SU-DHL-6 (cell line): ENCODE results near the gene KIR3DL2.
"Not testable (repeated sequence)": the region's sequence is repeated elsewhere in the genome, so short reads cannot be mapped to it uniquely, and the experiment has no call there.

Source experiments
- H2AFZ ChIP-seq: fragments of 200-600 bp; sonication (generic); 2 replicates; pipeline ENCODE4 v1.6.1; 2014; ENCODE audit warnings: low read depth, mild to moderate bottlenecking, moderate library complexity, mixed read lengths, antibody characterized with exemption, low read length; ENCODE audit not compliant: severe bottlenecking
- H3F3A ChIP-seq: fragments of 200-600 bp; shearing (Covaris generic); 2 replicates; pipeline ENCODE4 v1.6.0; 2016; ENCODE audit warnings: antibody characterized with exemption, mild to moderate bottlenecking; ENCODE audit not compliant: insufficient read depth
- H3K27ac ChIP-seq: fragments of 200-600 bp; sonication (generic); 2 replicates; pipeline ENCODE4 v1.5.1; 2016; ENCODE audit warnings: low read depth, mild to moderate bottlenecking, low read length, moderate library complexity, mixed read lengths
- H3K27me3 ChIP-seq: fragments of 200-600 bp; sonication (generic), shearing (Covaris generic); 2 replicates; pipeline ENCODE4 v1.6.0; 2014; ENCODE audit warnings: mild to moderate bottlenecking, low read length
- H3K36me3 ChIP-seq: fragments of 200-600 bp; sonication (generic); 2 replicates; pipeline ENCODE4 v1.6.1; 2014; ENCODE audit warnings: mild to moderate bottlenecking, low read length, mixed read lengths
- H3K4me2 ChIP-seq: fragments of 300-600, 200-600 bp; shearing (Covaris generic), sonication (generic); 2 replicates; pipeline ENCODE4 v1.6.0; 2014; ENCODE audit warnings: low read length, low read depth, mild to moderate bottlenecking; ENCODE audit not compliant: poor library complexity, severe bottlenecking
- H3K4me3 ChIP-seq: fragments of 200-600 bp; sonication (generic); 2 replicates; pipeline ENCODE4 v1.5.1; 2014; ENCODE audit warnings: antibody characterized with exemption, low read length, mild to moderate bottlenecking, mixed read lengths; ENCODE audit not compliant: insufficient read depth, poor library complexity, severe bottlenecking
- H3K79me2 ChIP-seq: fragments of 200-600 bp; sonication (generic); 2 replicates; pipeline ENCODE4 v1.6.1; 2014; ENCODE audit warnings: mild to moderate bottlenecking, low read length, moderate library complexity; ENCODE audit not compliant: insufficient read depth
- H3K9ac ChIP-seq: fragments of 200-600 bp; sonication (generic); 2 replicates; pipeline ENCODE4 v1.7.0; 2014; ENCODE audit warnings: mild to moderate bottlenecking, low read length
- H3K9me2 ChIP-seq: fragments of 200-600 bp; sonication (generic); replicated peaks from 2 replicates; pipeline ENCODE4 v1.6.1; 2014; ENCODE audit warnings: low read length; ENCODE audit not compliant: insufficient read depth
- H3K9me3 ChIP-seq: fragments of 200-600 bp; sonication (generic); 2 replicates; pipeline ENCODE4 v1.6.1; 2014; ENCODE audit warnings: low read length, mixed read lengths; ENCODE audit not compliant: insufficient read depth
- H4K20me1 ChIP-seq: fragments of 200-600 bp; sonication (generic); 2 replicates; pipeline ENCODE4 v1.6.1; 2014; ENCODE audit warnings: low read depth, mild to moderate bottlenecking, antibody characterized with exemption, low read length, moderate library complexity, mixed read lengths
- EZH2phosphoT487 ChIP-seq: fragments of 200-600 bp; sonication (generic), shearing (Covaris generic); conservative IDR thresholded peaks from 2 replicates; pipeline ENCODE4 v1.6.1; 2018; ENCODE audit warnings: mild to moderate bottlenecking, antibody characterized with exemption, low read length, moderate library complexity, mixed read lengths
- TF ChIP-seq, protein P1 (sequence below): fragments of 200-600 bp; sonication (generic); IDR thresholded peaks from one replicate; pipeline ENCODE4 v1.5.1; 2017; ENCODE audit warnings: antibody characterized with exemption, mild to moderate bottlenecking, low read length, moderate library complexity; ENCODE audit not compliant: insufficient read depth, poor library complexity, severe bottlenecking

The KIR3DL2 gene

DNA sequence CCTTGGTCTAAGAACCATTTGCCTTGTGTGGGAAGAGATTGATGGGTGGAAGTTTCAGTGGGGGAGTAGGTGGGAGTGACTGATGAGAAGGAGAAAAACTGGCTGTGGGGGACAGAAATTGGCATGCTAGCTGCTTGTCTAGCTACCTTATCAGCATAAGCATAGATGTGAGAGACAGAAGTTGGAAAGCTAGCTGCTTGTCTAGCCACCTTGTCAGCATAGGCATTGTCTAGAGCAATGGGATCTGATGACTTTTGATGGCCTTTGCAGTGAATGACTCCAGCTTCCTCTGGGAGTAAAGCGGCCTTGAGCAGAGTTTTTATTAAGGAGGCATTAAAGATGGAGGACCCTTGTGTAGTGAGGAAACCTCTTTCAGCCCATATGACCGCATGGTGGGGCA is 45.8 kb downstream of the KIR3DL2 start:
- Histone ChIP-seq H3K4me2 (no peak overlapping the region), H3K27me3 (no peaks in the 10 kb centered on the region), H3K9ac (no peak overlapping the region), H3F3A (no peaks in the 10 kb centered on the region), H3K9me3 (no peaks in the 10 kb centered on the region), H3K79me2 (no peaks in the 10 kb centered on the region), H3K27ac (no peak overlapping the region), H3K4me3 (no peak overlapping the region), H3K9me2 (no peaks in the 10 kb centered on the region), H4K20me1 (no peaks in the 10 kb centered on the region), H2AFZ (no peak overlapping the region), H3K36me3 (no peaks in the 10 kb centered on the region)
- TF ChIP-seq EZH2phosphoT487: no peak
- TF ChIP-seq, protein P1, sequence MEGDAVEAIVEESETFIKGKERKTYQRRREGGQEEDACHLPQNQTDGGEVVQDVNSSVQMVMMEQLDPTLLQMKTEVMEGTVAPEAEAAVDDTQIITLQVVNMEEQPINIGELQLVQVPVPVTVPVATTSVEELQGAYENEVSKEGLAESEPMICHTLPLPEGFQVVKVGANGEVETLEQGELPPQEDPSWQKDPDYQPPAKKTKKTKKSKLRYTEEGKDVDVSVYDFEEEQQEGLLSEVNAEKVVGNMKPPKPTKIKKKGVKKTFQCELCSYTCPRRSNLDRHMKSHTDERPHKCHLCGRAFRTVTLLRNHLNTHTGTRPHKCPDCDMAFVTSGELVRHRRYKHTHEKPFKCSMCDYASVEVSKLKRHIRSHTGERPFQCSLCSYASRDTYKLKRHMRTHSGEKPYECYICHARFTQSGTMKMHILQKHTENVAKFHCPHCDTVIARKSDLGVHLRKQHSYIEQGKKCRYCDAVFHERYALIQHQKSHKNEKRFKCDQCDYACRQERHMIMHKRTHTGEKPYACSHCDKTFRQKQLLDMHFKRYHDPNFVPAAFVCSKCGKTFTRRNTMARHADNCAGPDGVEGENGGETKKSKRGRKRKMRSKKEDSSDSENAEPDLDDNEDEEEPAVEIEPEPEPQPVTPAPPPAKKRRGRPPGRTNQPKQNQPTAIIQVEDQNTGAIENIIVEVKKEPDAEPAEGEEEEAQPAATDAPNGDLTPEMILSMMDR: no peak

- H3K9me3 ChIP-seq, H3K9ac ChIP-seq, H3K4me2 ChIP-seq, H3F3A ChIP-seq, H2AFZ ChIP-seq, H3K9me2 ChIP-seq, H3K4me3 ChIP-seq, H3K36me3 ChIP-seq, H4K20me1 ChIP-seq, H3K27me3 ChIP-seq, H3K79me2 ChIP-seq, H3K27ac ChIP-seq: not testable (repeated sequence)
Measured at GRCh38 chr19:54898685-54899084, 48.4 kb downstream of the KIR3DL2 start.

GRCh38 chr19:54899646-54900045 is 49.4 kb downstream of the KIR3DL2 start:
- not testable (repeated sequence) for H3K36me3 ChIP-seq, H3K27me3 ChIP-seq, H3K27ac ChIP-seq, H3K79me2 ChIP-seq, H2AFZ ChIP-seq, H3F3A ChIP-seq, H3K9ac ChIP-seq, H3K4me3 ChIP-seq, H3K4me2 ChIP-seq, H4K20me1 ChIP-seq, H3K9me3 ChIP-seq, H3K9me2 ChIP-seq

GRCh38 chr19:54901153-54901552 is 50.9 kb downstream of the KIR3DL2 start:
- not testable (repeated sequence) for H3K27ac ChIP-seq, H2AFZ ChIP-seq, H3K4me2 ChIP-seq, H3K27me3 ChIP-seq, H3F3A ChIP-seq, H4K20me1 ChIP-seq, H3K79me2 ChIP-seq, H3K4me3 ChIP-seq, H3K9me3 ChIP-seq, H3K9ac ChIP-seq, H3K36me3 ChIP-seq, H3K9me2 ChIP-seq

- no peaks in the 10 kb centered on the region for H3K36me3 ChIP-seq
- TF ChIP-seq EZH2phosphoT487: no peak
- TF ChIP-seq, protein P1: no peak
- H3K27me3 ChIP-seq: no peaks in the 10 kb centered on the region
Measured at GRCh38 chr19:54902061-54902460, 51.8 kb downstream of the KIR3DL2 start.

More at GRCh38 chr19:54902061-54902460, 51.8 kb downstream of the KIR3DL2 start:
- H3K9me3 ChIP-seq: no peaks in the 10 kb centered on the region
- H2AFZ ChIP-seq: no peak overlapping the region
- no peaks in the 10 kb centered on the region for H4K20me1 ChIP-seq
- no peak overlapping the region for H3K4me3 ChIP-seq
- H3K4me2 ChIP-seq: no peak overlapping the region
- H3K9ac ChIP-seq: no peak overlapping the region
- H3K27ac ChIP-seq: no peak overlapping the region
- no peaks in the 10 kb centered on the region for H3K79me2 ChIP-seq
- H3F3A ChIP-seq: no peaks in the 10 kb centered on the region
- H3K9me2 ChIP-seq: no peaks in the 10 kb centered on the region
